ENCODE results near the gene PIK3CA.
"Not testable (repeated sequence)": the region's sequence is repeated elsewhere in the genome, so short reads cannot be mapped to it uniquely, and the experiment has no call there.

- not testable (repeated sequence) for TF ChIP-seq CTCF, POLR2A (IDR thresholded peaks at IDR 0.05)
These were observed 15.8 kb upstream of the PIK3CA start for GRCh38 chr3:179132191-179132890.
